RPMI7951 (cell line): ENCODE data around the gene MYOZ1. TPM values are rescaled to one million over a fixed set of nuclear protein-coding genes. Genes with fewer than 3 reads are reported as not detected.
"Not testable (repeated sequence)": the region's sequence is repeated elsewhere in the genome, so short reads cannot be mapped to it uniquely, and the experiment has no call there.

Experiments used
- DNase-seq: peaks from one replicate; pipeline ENCODE4 v3.0.0-alpha.2; 2012; ENCODE audit warnings: low read depth
- total RNA-seq: library from RNA; depleted of rRNA; stranded (reverse); fragments of >200 nt; shearing (Covaris generic); gene quantifications from 2 replicates; pipeline ENCODE4 v1.2.3, GENCODE V29; 2014

Gene MYOZ1
- total RNA-seq, 1 experiment from 2014 or later = not detected

DNA sequence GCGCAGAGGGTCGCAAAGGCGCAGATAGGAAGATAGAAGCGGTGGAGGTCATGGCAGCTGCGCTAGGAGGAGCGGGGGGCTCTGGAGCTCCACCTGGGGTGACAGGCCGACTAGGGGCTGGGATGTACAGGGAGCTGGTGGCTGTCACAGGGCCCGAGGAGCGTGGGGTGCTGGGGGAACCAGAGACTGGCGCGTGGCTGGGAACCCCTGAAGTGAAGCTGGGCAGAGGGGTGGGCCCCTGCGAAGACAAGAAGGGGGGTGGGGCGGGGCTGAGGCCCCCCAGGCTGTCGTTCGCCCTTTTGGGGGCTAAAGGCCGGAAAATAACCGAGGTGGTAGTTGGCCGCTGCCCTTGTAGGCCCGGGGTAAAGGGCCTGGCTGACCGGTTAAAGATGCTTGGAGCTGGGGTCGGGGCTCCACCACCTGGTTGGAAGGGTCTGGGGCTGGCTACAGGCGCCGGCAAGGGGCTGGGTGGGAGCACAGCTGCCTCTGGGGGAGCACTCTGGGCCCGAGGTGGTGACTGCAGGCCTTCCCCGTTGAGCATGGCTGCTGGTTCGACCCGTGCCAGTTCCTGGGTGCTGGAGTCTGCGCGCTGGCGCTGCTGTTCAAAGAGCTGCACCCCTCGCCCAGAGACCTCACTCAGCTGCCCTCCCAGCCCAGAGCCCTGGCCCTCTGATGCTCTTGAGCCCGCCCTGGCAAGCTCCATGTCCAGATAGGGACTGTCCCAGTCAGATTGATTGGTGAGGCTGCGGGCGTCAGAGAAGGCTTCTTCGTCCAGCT, 6.8 kb upstream of the MYOZ1 start:
- no peak for DNase-seq

DNA sequence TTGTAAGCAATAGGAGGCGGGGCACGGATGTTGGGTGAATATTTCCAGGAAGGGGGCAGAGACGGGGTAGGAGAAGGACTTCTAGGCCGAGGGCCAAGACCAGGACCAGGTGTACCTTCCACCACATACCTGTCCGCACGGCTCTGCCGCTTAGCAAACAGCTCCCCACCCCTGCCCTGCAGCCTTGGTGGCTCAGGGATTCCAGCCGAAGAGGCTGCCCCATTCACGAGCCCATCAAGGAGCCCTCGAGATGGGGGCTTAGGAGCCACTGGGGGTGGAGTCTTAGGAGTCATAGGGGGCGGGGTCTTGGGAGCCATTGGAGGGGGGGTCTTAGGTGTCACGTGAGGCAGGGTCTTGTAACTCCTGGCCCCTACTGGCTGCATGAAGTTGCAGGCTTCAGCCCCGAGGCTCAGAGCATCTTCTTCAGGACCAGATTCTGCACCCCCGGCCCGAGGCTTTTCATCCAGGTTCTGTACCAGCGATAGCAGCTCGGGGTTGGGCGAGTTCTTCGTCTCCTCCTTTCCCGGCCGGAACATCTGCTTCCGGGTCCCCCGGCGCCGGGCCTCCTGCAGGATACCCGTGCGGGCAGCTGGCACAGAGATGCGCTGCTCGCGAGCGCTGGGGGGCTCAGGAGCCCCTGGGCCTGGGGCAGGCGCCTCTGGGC, 6.1 kb upstream of the MYOZ1 start:
- DNase-seq = no peak

DNA sequence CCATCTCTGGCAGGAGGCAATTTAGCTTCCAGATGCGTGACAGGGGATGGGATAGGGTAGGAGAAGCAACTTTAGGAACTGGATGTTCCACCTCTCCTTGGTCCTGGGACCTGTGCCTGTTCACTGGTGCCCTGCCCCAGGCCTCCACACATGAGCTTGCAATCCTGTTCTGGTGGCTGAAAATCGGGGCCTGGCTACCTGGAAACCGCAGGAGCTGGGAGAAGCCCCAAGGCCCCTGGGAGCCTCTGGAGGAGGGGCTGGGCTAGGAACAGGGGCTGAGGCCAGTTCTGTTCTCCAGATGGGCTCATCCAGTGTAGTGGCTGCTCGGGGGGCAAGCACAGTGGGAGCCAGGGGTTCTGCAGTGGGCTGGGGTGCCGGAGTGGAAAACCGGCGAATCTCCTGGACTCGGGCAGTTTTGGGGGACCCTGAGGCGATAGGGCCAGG, 5.3 kb upstream of the MYOZ1 start:
- no peak for DNase-seq

DNA sequence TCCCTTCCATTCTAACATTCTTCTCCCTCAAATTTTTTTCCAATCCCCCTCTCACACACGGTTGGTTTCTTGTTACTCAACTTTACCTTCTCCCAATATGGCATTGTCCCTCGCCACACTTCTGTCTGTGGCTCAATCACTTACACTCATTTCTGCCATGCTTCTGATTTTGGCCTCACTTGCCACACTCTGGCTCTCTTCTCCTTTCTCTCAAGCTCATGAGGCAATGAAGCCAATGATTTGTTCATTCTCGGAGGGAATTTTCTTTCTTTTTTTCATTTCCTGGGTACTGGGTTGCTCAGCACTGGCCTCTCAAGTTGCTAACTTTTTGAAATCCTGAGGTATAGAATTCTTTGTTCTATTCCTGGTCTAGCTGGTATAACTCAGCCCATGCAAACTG, 4.0 kb upstream of the MYOZ1 start:
- no peak for DNase-seq

DNA sequence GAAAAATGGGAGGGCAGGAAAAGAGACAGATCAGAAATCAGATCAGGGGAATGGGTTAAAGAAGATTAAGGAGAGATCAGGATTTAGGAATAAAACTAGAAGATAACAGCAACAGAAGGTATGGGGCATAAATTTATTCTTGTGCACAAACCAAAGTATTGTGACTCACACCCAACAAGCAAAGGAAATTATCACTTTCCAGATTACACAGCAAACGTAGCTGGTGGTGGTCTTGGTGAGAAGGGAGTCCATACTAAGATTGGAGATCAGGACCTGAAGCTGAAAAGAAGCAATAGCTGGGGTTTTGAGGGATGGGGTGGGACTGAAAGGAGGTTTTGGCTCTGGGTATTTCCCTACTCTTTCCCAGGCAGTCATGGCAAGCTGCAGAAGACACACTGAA, 3.5 kb upstream of the MYOZ1 start:
- DNase-seq = no peak

DNA sequence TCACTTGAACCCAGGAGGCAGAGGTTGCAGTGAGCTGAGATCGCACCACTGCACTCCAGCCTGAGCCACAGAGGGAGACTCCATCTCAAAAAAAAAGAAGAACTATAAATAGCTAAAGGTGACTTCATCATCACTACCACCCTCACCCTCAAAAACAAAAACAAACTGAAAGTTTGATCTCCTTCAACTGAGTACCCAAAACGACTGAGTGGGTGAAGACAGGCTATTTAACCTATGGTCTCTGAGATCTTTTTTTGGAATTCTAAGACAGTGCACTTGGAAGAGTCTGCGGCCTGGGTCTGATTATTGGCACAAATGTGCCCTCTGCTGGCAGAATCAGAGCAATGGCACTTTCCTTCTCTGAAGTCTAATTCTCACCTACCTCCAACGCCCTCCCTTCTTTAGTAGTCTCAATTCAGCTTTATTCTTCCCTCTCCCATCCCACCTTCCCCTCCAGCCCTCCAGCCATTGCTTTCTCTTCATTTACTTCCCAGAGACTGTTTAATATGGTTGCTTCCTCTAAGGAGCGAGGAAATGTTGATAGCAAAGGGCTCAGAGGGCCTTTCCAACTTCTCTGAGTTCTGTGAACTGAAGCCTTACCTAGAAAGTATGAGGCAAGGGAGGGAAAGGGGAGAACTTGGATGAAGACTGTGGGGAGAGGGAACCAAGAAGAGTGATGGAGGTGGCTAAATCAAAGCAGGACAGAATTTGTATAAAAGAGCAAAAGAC, 2.9 kb upstream of the MYOZ1 start:
- DNase-seq = peak; percentile 56

DNA sequence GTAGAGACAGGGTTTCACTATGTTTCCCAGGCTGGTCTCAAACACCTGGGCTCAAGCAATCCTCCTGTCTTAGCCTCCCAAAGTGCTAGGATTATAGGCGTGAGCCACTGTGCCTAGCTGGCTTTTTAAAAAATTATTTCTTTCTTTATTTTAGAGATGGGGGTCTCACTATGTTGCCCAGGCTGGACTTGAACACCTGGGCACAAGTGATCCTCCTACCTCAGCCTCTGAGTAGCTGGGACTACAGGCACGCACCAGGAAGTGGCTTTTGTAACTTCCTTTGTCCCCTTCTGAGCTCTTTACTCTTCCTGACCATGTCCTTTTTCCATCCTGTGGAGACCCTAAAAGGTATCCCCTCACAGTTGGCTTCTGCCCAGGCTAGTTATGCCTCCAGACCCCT, 2.1 kb upstream of the MYOZ1 start:
- no peak for DNase-seq

DNA sequence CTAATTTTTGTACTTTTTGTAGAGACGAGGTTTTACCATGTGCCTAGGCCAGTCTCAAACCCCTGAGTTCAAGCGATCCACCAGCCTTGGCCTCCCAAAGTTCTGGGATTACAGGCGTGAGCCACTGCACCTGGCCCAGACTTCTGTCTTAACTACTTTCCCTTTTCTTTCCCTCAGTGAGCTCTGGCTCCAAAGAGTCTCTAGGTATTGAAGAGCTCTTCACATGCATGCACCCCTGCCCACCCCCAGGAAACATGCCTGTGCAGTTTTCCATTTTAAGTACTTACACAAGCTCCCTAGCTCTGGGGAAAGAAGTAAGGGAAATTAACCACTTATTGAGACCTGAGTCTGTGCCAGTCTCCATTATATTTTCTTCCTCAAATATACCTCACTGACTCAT, 2.0 kb downstream of the MYOZ1 start:
- no peak for DNase-seq

DNA sequence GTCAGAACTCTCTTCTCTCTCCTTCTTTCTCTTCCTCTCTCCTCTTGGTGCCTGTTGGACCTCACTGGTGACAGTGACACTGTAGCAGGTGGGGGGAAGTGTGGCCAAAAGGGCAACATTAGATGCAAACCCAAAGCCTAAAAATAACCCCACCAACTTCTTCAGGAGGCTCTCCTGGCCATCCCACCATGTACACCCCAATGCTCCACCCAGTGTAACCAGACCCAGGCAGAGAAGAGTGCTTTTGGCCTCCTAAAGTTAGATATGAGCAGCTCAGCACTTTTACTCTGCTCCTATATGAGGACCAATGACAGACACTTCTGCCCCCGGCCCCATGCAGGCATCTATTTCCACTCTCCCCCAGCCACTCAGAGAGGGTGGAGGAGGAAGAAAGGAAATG, 5.5 kb downstream of the MYOZ1 start:
- DNase-seq = no peak

DNA sequence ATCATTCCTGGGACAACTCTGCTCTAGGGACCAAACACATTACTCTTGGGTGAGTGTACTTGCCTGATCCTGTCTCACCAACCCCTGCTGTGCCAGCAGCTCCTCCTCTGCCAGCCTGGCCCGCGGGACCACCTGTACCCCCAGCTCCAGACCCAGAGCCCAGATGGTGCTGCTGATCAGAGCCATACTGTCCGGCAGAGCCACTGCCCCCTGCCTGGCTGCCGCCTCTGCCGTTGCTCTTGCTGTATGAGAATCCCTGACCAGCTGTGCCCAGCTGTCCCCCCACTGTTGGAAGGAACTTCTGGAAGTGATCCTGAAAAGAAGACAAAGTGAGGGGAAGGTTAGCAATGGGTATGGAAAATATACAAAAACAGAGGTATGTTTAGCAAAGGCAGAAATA, 6.9 kb downstream of the MYOZ1 start:
- no peak for DNase-seq

DNA sequence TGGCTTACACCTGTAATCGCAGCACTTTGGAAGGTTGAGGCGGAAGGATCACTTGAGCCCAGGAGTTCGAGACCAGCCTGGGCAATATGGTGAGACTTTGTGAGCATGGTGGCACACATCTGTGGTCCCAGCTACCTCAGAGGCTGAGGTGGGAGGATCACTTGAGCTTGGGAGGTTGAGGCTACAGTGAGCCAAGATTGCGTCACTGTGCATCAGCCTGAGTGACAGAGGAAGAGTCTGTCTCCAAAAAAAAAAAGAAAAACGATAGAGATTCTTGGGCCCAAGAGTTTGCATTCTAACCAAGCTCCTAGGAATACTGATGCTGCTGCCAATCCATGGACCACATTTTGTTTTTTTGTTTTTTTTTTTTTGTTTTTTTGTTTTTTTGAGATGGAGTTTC, 12.1 kb downstream of the MYOZ1 start:
- DNase-seq = no peak

DNA sequence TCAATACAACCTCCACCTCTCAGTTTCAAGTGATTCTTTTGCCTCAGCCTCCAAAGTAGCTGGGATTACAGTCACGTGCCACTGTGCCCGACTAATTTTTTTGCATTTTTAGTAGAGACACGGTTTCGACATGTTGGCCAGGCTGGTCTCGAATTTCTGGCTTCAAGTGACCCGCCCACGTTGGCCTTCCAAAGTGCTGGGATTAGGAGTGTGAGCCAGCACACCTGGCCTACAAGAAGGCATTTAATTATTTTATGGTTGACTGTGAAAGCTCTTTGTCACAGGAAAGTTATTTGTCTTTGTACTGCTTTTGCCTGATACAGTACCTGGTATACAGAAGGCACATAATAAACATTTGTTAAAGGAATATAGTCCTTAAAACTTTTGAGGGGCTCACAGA, 12.9 kb downstream of the MYOZ1 start:
- DNase-seq = no peak

DNA sequence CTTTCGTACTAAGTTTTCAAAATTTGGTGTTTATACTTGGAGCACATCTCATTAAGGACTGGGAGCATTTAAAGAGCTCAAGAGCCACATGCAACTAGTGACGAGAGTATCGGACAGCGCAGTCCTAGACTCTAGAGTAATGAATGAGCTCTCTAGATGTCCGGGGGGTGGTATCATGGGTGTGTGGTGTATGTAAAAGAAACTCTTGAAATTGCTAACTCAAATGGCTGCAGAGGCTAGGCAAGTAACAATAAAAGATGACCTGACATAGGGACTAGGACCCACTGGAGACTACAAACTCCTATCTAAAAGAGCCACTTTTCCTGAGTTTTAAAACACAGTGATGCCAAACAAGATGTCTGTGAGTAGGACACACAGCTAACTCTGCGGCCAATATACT, 14.0 kb downstream of the MYOZ1 start:
- DNase-seq = no peak

DNA sequence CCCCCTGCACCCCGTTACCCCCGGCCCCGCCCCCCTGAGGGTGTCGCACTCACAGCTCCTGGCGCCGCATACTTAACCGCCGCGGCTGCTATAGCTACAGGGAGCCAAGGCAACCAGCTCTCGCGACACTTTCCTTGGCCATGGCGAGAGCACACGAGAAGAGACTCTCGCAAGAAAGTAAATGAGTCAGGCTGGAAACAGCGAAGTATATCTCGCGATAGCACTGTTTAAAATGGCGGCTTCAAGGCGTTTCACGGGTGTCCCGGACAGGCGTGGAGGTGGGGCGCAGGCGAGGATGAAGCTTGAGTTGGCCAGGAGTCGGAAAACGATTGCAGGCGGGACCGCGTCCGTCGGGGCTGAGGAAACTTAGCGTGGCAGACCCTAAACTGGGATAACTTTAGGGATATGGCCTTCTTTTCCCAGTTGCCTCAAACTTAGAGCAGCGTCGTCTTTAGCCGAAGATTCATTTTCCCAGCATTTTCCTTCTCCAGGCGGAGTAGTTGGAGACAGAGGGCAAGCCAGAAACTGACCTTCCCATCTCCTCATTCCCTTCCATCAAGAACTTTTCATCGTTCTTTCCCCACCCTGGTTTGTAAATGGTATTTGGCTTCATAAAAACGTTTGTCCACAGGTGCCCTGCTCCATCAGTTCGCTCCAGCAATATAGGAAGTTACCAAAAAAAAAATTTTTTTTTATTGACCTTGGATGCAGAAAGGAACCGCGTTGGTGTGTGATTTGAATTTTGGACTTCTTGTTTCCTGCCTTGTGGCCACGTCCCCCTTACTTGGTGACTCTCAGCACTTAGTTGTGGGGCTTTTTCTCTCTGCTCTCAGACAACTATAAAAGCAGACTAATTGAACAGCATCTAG, 15.2 kb downstream of the MYOZ1 start:
- peak; percentile 95 for DNase-seq

DNA sequence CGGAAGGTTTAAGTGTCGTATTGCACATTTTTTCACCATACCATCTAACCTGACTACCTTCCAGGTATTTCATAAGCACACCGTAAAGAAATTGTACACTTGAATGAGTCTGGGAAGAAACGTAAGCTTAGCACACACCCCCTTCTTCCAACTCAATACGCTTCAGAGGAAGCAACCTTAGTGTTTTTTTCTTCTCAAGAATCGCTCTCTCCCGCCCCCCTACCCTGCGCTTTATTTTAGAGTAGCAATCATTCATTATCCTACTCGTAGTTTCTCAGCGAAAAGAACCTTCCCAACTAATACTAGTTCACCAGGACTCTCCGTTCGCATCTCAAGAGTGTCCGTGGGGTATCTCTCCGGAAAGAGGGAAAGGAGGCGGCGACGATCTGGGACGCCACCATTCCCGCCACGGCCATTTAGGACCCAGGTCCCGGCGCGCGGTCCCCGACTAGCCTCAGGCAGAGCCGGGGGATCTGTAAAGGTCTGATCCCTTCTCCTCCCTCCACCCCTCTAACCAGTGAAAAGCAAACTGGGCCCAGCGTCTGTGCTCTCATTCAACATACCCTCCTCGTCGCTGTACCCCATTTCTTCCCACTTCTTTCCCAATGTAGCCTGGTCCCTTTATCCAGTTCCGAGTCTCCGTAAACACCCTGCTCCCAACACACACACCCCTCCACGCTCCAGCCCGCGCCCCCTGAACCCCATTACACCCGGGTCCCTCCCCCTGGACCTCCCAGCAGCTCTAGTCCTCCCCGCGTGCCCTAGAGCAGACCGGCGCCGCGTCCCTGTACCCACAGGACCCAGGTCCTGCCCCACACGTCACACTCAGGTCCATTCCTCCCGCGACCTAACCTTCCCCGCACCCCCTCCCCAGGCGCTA, 16.0 kb downstream of the MYOZ1 start:
- peak; percentile 24 for DNase-seq

DNA sequence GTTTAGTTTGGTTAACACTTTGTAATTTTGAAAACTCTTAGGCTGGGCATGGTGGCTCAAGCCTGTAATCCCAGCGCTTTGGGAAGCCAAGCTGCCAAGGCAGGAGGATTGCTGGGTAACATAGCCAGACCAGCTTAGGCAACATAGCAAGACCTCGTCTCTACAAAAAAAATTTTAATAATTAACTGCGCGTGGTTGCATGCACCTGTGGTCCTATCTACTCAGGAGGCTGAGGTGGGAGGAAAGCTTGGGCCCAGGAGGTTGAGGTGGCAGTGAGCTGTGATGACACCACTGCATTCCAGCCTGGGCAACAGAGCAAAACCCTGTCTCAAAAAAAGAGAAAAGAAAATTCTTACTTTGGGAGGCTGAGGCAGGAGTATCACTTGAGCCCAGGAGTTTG, 18.2 kb downstream of the MYOZ1 start:
- DNase-seq = no peak

DNA sequence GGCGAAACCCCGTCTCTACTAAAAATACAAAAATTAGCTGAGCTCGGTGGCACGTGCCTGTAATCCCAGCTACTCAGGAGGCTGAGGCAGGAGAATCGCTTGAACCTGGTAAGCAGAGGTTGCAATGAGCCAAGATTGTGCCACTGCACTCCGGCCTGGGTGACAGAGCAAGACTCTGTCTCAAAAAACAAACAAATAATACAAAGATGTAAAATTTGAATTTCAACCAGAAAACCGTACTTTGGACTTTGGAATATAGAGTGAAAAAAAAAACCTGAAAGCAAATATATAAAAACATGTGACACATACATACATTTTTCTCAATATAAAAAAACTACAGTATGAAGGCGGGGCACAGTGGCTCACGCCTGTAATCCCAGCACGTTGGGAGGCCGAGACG, 20.3 kb downstream of the MYOZ1 start:
- not testable (repeated sequence) for DNase-seq

DNA sequence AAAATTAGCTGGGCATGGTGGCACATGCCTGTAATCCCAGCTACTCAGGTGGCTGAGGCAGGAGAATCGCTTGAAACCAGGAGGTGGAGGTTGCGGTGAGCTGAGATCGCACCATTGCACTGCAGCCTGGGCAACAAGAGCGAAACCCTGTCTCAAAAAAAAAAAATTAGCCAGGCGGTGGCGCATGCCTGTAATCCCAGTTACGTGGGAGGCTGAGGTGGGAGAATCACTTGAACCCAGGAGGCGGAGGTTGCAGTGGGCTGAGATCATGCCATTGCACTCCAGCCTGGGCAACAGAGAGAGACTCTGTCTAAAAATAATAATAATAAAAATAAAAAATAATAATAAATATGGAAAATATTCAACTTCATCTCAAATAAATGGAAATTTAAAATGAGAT, 24.1 kb downstream of the MYOZ1 start:
- not testable (repeated sequence) for DNase-seq

DNA sequence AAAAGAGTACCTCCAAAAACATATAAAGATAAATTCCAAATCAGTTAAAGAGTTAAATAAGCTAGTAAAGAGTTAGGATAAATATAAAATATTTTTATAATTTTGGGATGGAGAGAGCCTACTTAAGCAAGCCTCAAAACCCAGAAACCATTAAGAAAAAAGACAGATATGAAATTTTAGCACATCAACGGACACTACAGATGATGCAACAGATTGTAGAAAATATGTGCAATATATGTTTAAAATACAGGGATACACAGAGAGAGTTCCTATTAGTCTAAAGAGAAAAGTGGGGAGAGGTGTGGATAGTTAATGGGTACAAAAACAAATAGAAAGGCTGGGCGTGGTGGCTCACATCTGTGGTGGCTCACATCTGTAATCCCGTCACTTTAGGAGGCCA, 26.6 kb downstream of the MYOZ1 start:
- DNase-seq = no peak

DNA sequence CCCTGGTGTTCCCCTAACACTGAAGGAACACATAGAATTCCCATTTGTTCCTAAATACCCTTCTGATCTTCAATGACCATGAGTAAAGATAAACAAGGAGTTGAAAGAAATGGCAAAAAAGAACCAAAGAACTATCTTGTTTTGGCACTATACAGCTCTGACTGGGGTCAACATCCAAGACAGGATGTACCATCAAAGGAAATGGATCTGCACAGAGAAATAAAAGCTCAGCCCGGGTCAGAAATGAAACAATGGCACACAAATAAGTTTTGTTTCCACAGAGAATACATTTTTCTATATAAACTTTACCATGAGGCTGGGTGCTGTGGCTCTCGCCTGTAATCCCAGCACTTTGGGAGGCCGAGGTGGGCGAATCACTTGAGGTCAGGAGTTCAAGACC, 32.2 kb downstream of the MYOZ1 start:
- no peak for DNase-seq

DNA sequence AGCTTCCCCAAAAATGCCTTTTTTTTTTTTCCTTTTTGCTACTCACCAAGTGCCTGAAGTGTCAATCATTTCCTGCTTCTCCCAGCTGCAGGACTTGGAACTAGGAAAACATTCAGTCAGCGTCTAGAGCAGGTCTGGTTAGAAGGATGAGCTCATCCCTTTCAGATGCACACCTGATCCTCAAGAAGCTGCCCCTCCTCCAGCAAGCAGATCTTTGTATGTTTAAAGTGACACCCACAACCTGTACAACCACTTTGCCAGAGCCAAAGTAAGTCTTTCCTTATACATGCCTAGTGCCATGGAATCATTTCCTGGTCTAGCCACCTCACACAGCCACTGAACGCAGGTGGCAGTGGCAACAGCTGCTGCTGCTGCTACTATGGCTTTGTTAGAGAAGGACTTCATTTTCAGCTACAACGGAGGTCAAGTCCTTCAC, 39.8 kb downstream of the MYOZ1 start:
- DNase-seq = no peak
